GM19397 (cell line): ENCODE measurements around the gene PNMA6E.

Experiments used
- ATAC-seq: cut with Tn5 transposase; IDR thresholded peaks from one replicate; pipeline ENCODE4 v1.9.1; 2021; ENCODE audit warnings: mild to moderate bottlenecking, moderate library complexity; ENCODE audit not compliant: unreplicated experiment

Gene PNMA6E

GRCh38 chrX:153401133-153401764 lies at the start of gene PNMA6E:
Gene PNMA6E, minus strand, starts transcription at chrX:153401350. Its CDS starts 2,501 bp downstream, at chrX:153398849.
- ATAC-seq, result no peak

- ATAC-seq, result no peak
These were observed 49.8 kb upstream of the PNMA6E start for GRCh38 chrX:153450949-153451277.

DNA sequence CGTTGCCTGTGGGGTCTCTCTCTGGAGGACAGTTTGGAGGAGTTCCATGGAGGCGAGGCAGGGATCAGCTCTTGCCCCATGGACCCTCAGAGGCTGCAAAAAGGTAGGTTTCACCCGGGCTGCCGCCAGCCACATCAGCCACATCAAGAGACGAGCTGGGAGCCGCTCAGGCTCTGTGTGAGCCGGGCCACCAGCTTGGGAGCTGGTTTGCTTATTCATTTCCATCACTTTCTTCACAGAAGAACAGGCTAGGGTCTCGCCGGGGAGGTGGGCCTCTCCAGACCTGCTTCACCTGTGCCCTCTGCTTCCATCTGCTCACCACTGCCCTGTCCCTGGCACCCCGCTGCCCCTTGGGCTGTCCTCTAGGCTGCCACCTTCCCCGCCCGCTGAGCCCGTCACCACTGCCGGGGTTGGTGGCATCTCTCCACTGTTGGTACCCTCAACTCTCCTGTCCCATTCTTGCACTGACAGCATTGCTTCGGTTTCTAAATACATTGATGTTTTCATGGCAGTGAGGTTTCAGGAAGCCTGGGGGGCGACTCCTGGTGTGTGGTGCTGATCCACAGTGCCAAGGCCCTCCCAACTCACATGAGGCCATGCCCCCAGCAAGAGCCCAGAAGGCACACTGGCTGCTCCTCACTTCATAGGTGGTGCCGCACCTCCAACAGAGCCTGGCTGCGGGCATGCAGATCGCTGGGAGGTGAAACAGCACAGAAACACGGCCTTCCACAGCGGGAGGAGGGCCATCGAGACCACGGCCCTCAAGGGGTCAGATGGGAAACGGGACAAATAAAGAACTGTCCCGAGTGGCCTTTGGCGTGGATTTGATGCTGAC lies 49.2 kb upstream of the PNMA6E start:
- ATAC-seq, result no peak

DNA sequence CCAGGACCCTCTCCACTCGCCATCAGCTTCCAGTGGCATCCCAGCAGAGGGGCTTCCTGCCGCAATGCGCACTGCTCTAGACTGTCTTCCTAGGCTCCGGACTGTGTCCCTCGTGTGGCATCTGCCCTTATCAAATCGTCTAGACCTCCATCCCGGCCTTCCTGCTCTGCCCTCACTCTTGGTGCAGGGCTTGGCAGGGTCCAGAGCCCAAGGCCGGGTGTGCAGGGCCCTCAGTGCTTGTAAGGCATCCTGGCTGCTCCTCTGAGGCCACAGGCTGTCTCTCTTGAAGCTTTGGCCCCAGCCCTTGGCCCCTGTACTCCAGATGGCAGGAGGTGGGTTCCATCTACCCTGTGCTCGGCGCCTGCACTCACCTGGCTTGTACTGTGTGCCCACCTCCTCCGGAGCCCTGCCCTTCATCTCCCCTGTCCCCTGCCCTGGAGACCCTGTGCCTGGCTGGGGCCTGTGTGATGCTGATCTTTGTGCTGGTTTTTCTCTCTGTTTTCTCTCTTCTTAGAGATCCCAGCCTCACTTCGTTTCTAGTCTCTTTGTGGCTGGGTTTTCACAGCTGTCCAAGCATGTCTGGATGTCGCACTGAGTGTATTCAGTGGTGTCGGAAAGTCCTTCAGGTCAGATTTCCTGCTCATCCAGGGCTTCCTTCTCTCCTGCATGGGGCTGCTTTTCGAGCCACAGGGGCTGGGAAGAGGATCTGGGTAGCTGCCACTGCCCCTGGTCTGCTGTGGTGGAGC lies 48.4 kb upstream of the PNMA6E start:
- ATAC-seq, result no peak

- no peak for ATAC-seq
These were observed 47.6 kb upstream of the PNMA6E start for GRCh38 chrX:153448556-153449367.

DNA sequence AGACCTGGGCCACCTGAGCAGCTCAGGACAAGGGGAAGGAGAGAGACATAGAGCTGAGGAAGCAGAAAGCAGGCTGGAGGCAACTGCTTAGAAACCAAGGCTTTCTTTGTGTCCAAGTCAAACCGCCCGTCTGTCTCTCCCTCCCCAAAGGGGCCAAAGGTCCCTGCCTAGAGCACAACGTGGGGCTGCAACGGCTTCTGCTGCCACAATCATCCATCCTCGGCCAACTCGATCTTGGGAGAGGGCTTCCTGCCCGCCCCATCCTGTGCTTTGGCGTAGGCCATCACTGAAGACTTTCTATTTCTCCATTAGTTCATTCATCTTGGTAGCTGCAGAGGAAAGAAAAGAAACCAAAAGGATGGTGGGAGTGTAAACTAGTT lies 46.4 kb upstream of the PNMA6E start:
- no peak for ATAC-seq

GRCh38 chrX:153446950-153447580 lies 45.9 kb upstream of the PNMA6E start:
- ATAC-seq, result no peak

DNA sequence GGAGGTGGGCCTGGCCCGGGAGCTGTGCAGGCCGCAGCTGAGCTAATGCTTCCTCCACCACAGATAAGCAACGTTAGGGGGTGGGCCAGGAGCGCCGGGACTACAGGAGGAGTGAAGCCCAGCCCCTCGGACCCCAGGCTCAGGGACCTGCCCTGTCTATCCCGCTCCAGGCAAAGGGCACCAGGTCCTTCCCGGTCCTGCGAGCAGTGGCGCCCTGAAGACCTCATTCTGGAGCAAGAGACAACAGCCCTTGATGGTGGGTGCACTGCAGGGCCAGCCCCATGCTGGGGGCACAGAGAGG lies 45.4 kb upstream of the PNMA6E start:
- ATAC-seq, result no peak

DNA sequence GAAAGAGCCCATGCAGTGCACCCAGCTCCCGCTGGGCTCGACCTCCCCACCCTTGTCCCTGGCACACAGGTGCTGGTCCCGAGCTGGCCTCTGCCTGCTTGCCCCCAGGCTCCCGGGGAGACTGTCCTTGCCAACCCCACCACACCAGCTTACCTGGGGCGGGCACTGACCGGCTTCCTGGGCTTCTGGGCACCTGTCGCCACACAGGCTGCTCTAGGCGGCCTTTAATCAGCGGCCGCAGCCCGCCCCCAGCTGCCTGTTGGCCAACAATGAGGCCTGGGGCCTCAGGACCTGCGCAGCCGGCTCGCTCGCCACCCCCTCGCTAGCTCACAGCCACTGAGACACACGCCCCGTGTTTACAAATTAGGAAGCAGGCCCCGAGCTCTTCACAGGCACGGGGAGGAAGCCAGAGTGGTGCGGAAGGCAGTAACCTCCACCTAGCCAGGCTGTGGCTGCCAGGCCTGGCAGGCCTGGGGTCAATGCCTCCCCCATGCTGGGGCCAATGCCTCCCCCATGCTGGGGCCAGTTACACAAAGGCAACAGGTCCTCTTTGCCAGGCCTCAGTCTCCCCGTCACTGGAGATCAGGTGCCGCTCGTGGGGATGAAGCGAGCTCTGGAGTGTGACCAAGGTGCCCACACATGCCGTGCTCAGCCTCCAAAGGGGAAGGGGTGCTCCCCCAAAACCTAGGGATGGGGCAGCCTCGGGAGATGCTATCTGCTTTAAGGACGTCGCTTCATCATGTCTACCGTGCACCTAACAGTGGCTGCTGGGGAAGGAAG lies 44.9 kb upstream of the PNMA6E start, which contains the start of gene TREX2:
Gene TREX2, minus strand, starts transcription at position 201 of the 780 bp plus-strand sequence. CDS start 626 bp downstream, outside the sequence.
- ATAC-seq, result no peak

- no peak for ATAC-seq
These were observed 44.1 kb upstream of the PNMA6E start for GRCh38 chrX:153445106-153445855.

DNA sequence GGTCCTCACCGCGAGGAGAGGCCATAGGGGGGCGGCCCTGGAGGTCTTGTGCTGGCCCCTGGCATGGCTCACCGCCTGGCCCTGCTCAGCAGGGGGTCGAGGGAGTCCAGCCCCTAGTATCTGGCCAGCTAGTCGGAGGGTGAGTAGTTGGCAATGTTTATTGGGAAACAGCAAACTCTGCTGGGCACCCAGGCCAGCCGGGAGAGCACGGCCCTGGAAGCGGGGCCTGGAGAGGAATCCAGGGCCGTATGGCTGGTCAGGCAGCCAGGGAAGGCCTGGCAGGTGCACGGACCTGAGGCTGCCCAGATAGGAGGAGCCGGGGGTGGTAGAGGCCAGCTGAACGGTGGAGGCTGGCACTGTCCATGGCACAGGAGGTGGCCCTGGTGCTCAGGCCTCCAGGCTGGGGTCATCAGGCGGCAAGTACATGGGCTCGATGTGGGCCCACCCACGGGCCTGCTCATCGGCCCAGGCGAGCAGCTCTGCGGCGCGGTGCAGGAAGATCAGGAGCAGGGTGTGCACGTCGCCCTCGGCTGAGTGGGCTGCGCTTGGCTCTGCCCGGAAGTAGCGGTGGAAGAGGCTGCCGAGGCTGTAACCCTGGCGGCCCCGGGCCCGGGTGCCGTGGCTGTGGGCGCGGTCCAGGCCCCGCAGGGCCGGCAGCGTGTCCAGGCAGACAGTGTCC lies 43.3 kb upstream of the PNMA6E start:
- ATAC-seq, result no peak

- no peak for ATAC-seq
These were observed 42.6 kb upstream of the PNMA6E start for GRCh38 chrX:153443476-153444332.

- ATAC-seq, result no peak
These were observed 41.3 kb upstream of the PNMA6E start for GRCh38 chrX:153442463-153442862.

DNA sequence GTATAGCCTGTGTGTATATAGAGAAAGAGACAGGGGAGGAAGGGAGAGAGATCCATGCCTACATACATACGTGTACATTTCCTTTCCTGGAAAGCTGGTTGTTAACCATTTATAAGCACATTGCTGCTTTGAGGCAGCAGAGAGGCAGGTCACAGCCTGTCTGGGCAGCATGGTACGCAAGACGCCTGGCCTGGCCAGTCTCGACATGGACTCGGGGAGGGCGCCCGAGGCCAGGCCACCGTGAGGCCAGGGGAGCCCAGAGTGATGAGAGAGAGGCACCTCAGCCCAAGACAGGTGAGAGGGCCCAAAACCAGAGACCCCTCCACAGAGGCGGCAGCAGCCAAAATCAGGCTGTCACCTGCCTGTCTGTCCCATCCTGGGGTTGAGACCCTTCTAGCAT lies 40.8 kb upstream of the PNMA6E start:
- ATAC-seq, result no peak

DNA sequence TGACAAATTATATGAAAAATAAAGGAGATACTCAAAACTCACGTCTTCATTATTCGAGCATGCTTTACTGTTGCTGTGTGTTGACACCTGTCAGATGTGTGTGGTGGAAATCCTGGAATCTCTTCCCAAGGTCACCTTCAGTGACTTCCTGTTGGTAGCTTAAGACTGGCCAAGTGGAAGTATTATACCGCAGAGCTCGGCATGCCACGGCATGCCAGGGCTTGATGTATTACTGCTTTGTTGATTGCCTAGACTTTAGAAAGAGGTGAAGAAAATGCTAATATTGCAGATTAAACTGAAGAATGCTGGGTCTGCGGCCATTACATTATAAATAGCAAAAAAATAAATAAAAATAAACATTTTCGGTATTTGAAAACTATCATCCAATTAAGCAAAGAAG lies 40.1 kb upstream of the PNMA6E start:
- ATAC-seq, result no peak

- ATAC-seq, result no peak
These were observed 39.5 kb upstream of the PNMA6E start for GRCh38 chrX:153440556-153441135.

DNA sequence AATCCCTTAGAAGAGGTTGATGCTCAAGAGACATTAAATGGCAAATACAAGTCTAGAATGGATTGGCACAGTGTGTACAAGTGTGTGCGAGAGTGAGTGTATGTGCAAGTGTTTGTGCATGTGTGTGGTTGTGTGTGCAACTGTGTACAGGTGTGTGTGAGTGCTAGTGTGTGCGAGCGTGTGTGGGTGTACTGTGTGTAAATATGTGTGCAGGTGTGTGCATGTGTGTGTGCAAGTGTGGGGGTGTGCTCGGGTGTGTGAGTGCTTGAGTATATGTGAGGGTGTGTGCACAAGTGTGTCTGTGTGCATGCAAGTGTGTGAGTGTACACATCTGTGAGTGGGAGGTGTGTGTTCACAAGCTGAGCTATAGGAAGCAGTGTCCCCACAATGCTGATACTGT lies 38.8 kb upstream of the PNMA6E start:
- ATAC-seq, result no peak
